Neuronal stem cell (in vitro differentiated cells): ENCODE measurements around the gene PCDHB10.
"Not testable (repeated sequence)": the region's sequence is repeated elsewhere in the genome, so short reads cannot be mapped to it uniquely, and the experiment has no call there.

Experiments
- DNase-seq: peaks from one replicate; pipeline ENCODE4 v3.0.0-alpha.2; 2013; ENCODE audit warnings: low spot score
- H2AFZ ChIP-seq: one replicate; pipeline ENCODE4 v1.6.1; 2013; ENCODE audit warnings: mild to moderate bottlenecking, low read length, inconsistent platforms
- H2AK5ac ChIP-seq: 2 replicates; pipeline ENCODE4 v1.6.1; 2013; ENCODE audit warnings: low read depth, mild to moderate bottlenecking, inconsistent platforms, low read length, moderate library complexity, mixed read lengths
- H2BK120ac ChIP-seq: 2 replicates; pipeline ENCODE4 v1.6.1; 2013; ENCODE audit warnings: low read depth, mild to moderate bottlenecking, inconsistent platforms, low read length, moderate library complexity, mixed read lengths
- H2BK12ac ChIP-seq: one replicate; pipeline ENCODE4 v1.6.1; 2013; ENCODE audit warnings: low read length, inconsistent platforms
- H2BK15ac ChIP-seq: 2 replicates; pipeline ENCODE4 v1.6.1; 2013; ENCODE audit warnings: mild to moderate bottlenecking, low read length, inconsistent platforms, mixed read lengths
- H2BK5ac ChIP-seq: one replicate; pipeline ENCODE4 v1.6.1; 2013; ENCODE audit warnings: inconsistent platforms, mild to moderate bottlenecking, low read length, moderate library complexity
- H3K14ac ChIP-seq: one replicate; pipeline ENCODE4 v1.6.1; 2013; ENCODE audit warnings: low read length, inconsistent platforms
- H3K18ac ChIP-seq: 2 replicates; pipeline ENCODE4 v1.6.1; 2013; ENCODE audit warnings: low read length, inconsistent platforms
- H3K23ac ChIP-seq: 2 replicates; pipeline ENCODE4 v1.6.1; 2013; ENCODE audit warnings: low read depth, mild to moderate bottlenecking, mixed read lengths, low read length, inconsistent platforms; ENCODE audit not compliant: poor library complexity
- H3K27ac ChIP-seq: replicated peaks from 3 replicates; pipeline ENCODE4 v1.5.1; 2013; ENCODE audit warnings: low read length, inconsistent platforms
- H3K27me3 ChIP-seq, 3 experiments: 2 replicates each; pipeline ENCODE4 v1.6.1; 2013; ENCODE audit warnings: low read length in 3 of 3, mild to moderate bottlenecking in 2 of 3, inconsistent platforms in 1 of 3, low read depth in 1 of 3, mixed read lengths in 1 of 3, moderate library complexity in 1 of 3; ENCODE audit not compliant: control insufficient read depth in 3 of 3, insufficient read depth in 3 of 3
- H3K36me3 ChIP-seq, 2 donors: replicated peaks in 1 of 2; 2 replicates each; pipeline ENCODE4 v1.6.1; 2013; ENCODE audit warnings: low read length in 2 of 2; ENCODE audit not compliant: control insufficient read depth in 2 of 2, insufficient read depth in 2 of 2
- H3K4ac ChIP-seq: 2 replicates; pipeline ENCODE4 v1.6.1; 2013; ENCODE audit warnings: inconsistent platforms, mild to moderate bottlenecking, low read length, moderate library complexity
- H3K4me1 ChIP-seq, 2 donors: 1 replicate in 1 of 2; 2 replicates in 1 of 2; pipeline ENCODE4 v1.6.1; 2013; ENCODE audit warnings: low read length in 2 of 2, low read depth in 1 of 2; ENCODE audit not compliant: control insufficient read depth in 2 of 2, insufficient read depth in 1 of 2
- H3K4me2 ChIP-seq: one replicate; pipeline ENCODE4 v1.6.1; 2013; ENCODE audit warnings: mild to moderate bottlenecking, low read length, inconsistent platforms; ENCODE audit not compliant: insufficient read depth, poor library complexity, severe bottlenecking
- H3K4me3 ChIP-seq, 2 donors: 2 replicates each; pipeline ENCODE4 v1.5.1; 2013; ENCODE audit warnings: low read length in 2 of 2, mild to moderate bottlenecking in 2 of 2, inconsistent platforms in 1 of 2, moderate library complexity in 1 of 2
- H3K79me1 ChIP-seq: one replicate; pipeline ENCODE4 v1.6.1; 2013; ENCODE audit warnings: low read depth, mild to moderate bottlenecking, inconsistent platforms, low read length, moderate library complexity
- H3K9ac ChIP-seq: one replicate; pipeline ENCODE4 v1.6.1; 2013; ENCODE audit warnings: mild to moderate bottlenecking, low read depth, low read length, inconsistent platforms; ENCODE audit not compliant: poor library complexity
- H3K9me3 ChIP-seq, 2 donors: replicated peaks in 1 of 2; 2 replicates each; pipeline versions ENCODE3 to v1.6.1; 2013; ENCODE audit warnings: low read length in 2 of 2, mild to moderate bottlenecking in 2 of 2, inconsistent platforms in 1 of 2, low read depth in 1 of 2, mixed read lengths in 1 of 2, moderate library complexity in 1 of 2; ENCODE audit not compliant: control insufficient read depth in 2 of 2, insufficient read depth in 1 of 2
- H4K8ac ChIP-seq: one replicate; pipeline ENCODE4 v1.6.1; 2013; ENCODE audit warnings: low read depth, mild to moderate bottlenecking, inconsistent platforms, low read length, moderate library complexity
- H4K91ac ChIP-seq: one replicate; pipeline ENCODE4 v1.6.1; 2013; ENCODE audit warnings: low read length, low read depth, mild to moderate bottlenecking, inconsistent platforms; ENCODE audit not compliant: poor library complexity
- whole genome bisulfite sequencing, 2 donors: extraction: QIAGEN DNeasy Blood & Tissue Kit; methylation state at CpG; one replicate each; pipeline ENCODE4 v1.1.7; 2013; ENCODE audit warnings: missing lambda C conversion rate in 2 of 2, mixed read lengths in 1 of 2; ENCODE audit not compliant: insufficient read length in 2 of 2, insufficient replicate concordance in 1 of 2; ENCODE audit errors: extremely low coverage in 2 of 2; 5-methylcytosine and 5-hydroxymethylcytosine counted together

PCDHB10 gene

DNA sequence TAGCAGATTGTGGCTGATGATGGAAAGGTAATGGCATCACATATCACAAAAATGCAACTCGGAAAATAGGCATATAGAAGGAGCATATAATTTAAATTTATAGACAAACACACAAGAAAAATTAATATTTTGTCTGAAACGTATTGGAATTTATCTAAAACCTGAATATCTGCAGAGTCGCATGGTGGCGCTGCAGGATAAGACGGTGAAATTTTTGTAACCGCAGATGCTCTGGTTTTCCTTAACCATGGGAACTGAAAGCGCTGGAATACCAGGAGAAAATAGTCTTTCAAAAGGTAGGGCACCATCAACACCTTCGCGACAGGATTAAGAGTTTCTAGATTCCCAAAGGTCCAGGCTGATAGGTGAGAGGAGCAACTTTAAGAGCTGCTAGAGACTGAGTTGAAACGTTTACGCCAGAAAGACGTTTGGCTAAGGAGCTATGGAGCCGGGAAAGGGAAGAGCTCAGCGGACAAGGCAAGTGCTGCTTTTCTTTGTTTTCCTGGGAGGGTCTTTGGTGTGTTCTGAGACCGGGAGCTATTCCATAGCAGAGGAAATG is 42.0 kb downstream of the PCDHB10 start:
- H4K8ac ChIP-seq, result no peak overlapping the region
- H3K4me3 ChIP-seq, result no peak overlapping the region
- no peaks in the 10 kb centered on the region for H3K4me1 ChIP-seq
- H3K79me1 ChIP-seq, result peaks cover 3% of the 10 kb centered on the region
- H3K9ac ChIP-seq, result no peak overlapping the region
- H4K91ac ChIP-seq, result no peak overlapping the region
- H2BK12ac ChIP-seq, result no peak overlapping the region
- no peak overlapping the region for H2BK5ac ChIP-seq
- H3K27me3 ChIP-seq, result no peaks in the 10 kb centered on the region
- H3K4me2 ChIP-seq, result no peak overlapping the region
- no peak for DNase-seq
- H3K18ac ChIP-seq, result no peak overlapping the region
- peaks cover 7 to 29% of the 10 kb centered on the region in 2 donors for H3K9me3 ChIP-seq
- no peak overlapping the region for H3K27ac ChIP-seq
- no peaks in the 10 kb centered on the region for H3K36me3 ChIP-seq
- no peak overlapping the region for H2AFZ ChIP-seq
- H3K4ac ChIP-seq, result no peak overlapping the region
- no peak overlapping the region for H2AK5ac ChIP-seq
- H2BK120ac ChIP-seq, result no peak overlapping the region
- no peak overlapping the region for H2BK15ac ChIP-seq
- H3K14ac ChIP-seq, result no peak overlapping the region
- WGBS, 2 donors, result no CpG with 5 or more reads among the region's 15 CpGs
- H3K23ac ChIP-seq, result no peak overlapping the region

DNA sequence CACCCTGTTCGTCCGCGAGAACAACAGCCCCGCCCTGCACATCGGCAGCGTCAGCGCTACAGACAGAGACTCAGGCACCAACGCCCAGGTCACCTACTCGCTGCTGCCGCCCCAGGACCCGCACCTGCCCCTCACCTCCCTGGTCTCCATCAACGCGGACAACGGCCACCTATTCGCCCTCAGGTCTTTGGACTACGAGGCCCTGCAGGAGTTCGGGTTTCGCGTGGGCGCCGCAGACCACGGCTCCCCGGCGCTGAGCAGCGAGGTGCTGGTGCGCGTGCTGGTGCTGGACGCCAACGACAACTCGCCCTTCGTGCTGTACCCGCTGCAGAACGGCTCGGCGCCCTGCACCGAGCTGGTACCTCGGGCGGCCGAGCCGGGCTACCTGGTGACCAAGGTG is 43.8 kb downstream of the PCDHB10 start:
- H3K18ac ChIP-seq, result peak overlapping the region; percentile 28
- H2BK120ac ChIP-seq, H3K27ac ChIP-seq, H3K79me1 ChIP-seq, H2AFZ ChIP-seq, H4K8ac ChIP-seq, H3K4ac ChIP-seq, H3K4me2 ChIP-seq, H3K36me3 ChIP-seq, H3K14ac ChIP-seq, DNase-seq, H2AK5ac ChIP-seq, H2BK15ac ChIP-seq, H3K4me3 ChIP-seq, H4K91ac ChIP-seq, H2BK5ac ChIP-seq, H3K4me1 ChIP-seq, H3K23ac ChIP-seq, H3K27me3 ChIP-seq, H2BK12ac ChIP-seq: not testable (repeated sequence)
- no CpG with 5 or more reads among the region's 40 CpGs for WGBS, 2 donors
- peaks cover 11 to 29% of the 10 kb centered on the region in 2 donors for H3K9me3 ChIP-seq
- H3K9ac ChIP-seq, result peak overlapping the region; percentile 44

DNA sequence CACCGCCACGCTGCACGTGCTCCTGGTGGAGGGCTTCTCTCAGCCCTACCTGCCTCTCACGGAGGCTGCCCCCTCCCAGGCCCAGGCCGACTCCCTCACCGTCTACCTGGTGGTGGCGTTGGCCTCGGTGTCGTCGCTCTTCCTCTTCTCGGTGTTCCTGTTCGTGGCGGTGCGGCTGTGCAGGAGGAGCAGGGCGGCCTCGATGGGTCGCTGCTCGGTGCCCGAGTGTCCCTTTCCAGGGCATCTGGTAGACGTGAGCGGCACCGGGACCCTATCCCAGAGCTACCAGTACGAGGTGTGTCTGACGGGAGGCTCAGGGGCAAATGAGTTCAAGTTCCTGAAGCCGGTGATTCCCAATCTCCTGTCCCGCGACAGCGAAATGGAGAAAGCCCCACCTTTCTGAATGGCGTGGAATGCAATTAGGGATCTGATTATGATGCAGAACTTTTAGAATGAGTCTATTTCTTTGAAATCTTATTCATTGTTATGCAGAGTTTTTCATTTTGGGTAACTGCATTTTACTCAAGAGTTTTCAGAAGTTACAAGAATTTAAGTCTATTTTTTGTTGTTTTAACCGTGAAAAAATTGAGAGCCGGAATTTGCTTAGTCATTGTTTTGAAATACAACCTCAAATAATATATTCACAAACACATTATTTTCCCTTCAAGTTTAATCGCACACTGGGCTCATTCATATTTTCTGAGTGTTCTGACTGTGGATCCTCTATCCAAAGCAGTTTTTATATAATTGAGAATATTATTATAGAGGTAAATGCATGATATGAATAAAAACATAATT is 44.6 kb downstream of the PCDHB10 start:
- Histone ChIP-seq H3K9ac (no peak overlapping the region), H3K27me3 (no peaks in the 10 kb centered on the region), H3K4me2 (no peak overlapping the region), H3K18ac (no peak overlapping the region), H2BK12ac (no peak overlapping the region), H3K4me1 (no peaks in the 10 kb centered on the region), H3K4me3 (no peak overlapping the region), H2AK5ac (no peak overlapping the region), H3K23ac (no peak overlapping the region), H2AFZ (no peak overlapping the region), H3K36me3 (no peaks in the 10 kb centered on the region), H2BK15ac (no peak overlapping the region), H3K9me3 (peaks cover 16 to 31% of the 10 kb centered on the region in 2 donors), H3K79me1 (peaks cover 3% of the 10 kb centered on the region), H3K14ac (no peak overlapping the region), H2BK120ac (no peak overlapping the region), H4K8ac (no peak overlapping the region), H3K27ac (no peak overlapping the region), H2BK5ac (no peak overlapping the region), H3K4ac (no peak overlapping the region), H4K91ac (no peak overlapping the region)
- DNase-seq, result no peak
- WGBS, 2 donors, result no CpG with 5 or more reads among the region's 32 CpGs

DNA sequence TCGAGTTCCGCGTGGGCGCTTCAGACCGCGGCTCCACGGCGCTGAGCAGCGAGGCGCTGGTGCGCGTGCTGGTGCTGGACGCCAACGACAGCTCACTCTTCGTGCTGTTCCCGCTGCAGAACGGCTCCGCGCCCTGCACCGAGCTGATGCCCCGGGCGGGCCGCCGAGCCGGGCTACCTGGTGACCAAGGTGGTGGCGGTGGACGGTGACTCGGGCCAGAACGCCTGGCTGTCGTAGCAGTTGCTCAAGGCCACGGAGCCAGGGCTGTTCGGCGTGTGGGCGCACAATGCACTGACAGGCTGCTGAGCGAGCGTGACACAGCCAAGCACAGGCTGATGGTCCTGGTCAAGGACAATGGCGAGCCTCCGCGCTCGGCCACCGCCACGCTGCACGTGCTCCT is 49.3 kb downstream of the PCDHB10 start:
- H3K4me1 ChIP-seq, result no peaks in the 10 kb centered on the region
- no peak overlapping the region for H3K9ac ChIP-seq
- H2BK120ac ChIP-seq, result no peak overlapping the region
- H3K27ac ChIP-seq, result no peak overlapping the region
- no peak overlapping the region for H4K91ac ChIP-seq
- no peak overlapping the region for H3K4me3 ChIP-seq
- no peak overlapping the region for H3K4me2 ChIP-seq
- no CpG with 5 or more reads among the region's 43 CpGs for WGBS, 2 donors
- H3K23ac ChIP-seq, result no peak overlapping the region
- H2AFZ ChIP-seq, result no peak overlapping the region
- H3K14ac ChIP-seq, result no peak overlapping the region
- no peaks in the 10 kb centered on the region for H3K27me3 ChIP-seq
- peaks cover 25 to 31% of the 10 kb centered on the region in 2 donors for H3K9me3 ChIP-seq
- no peak overlapping the region for H2BK5ac ChIP-seq
- H2BK12ac ChIP-seq, result no peak overlapping the region
- peaks cover 1% of the 10 kb centered on the region for H3K79me1 ChIP-seq
- no peak overlapping the region for H4K8ac ChIP-seq
- H3K4ac ChIP-seq, result no peak overlapping the region
- H3K18ac ChIP-seq, result no peak overlapping the region
- no peak overlapping the region for H2AK5ac ChIP-seq
- H3K36me3 ChIP-seq, result peaks cover 2 to 4% of the 10 kb centered on the region in 2 donors
- DNase-seq, result no peak
- no peak overlapping the region for H2BK15ac ChIP-seq
